GM21528 (cell line): Measurements from ENCODE around the gene PGS1.
"Not testable (repeated sequence)": the region's sequence is repeated elsewhere in the genome, so short reads cannot be mapped to it uniquely, and the experiment has no call there.

Experiments used
- ATAC-seq: cut with Tn5 transposase; IDR thresholded peaks from one replicate; pipeline ENCODE4 v1.9.1; 2021; ENCODE audit warnings: mild to moderate bottlenecking, moderate library complexity; ENCODE audit not compliant: unreplicated experiment, low FRiP score

PGS1 gene

GRCh38 chr17:78378225-78379130 lies at the start of gene PGS1:
PGS1 (plus strand) TSS chr17:78378649; CDS start chr17:78378666, 17 bp downstream.
- ATAC-seq = peak; percentile 56

GRCh38 chr17:78329263-78330059 lies 49.0 kb upstream of the PGS1 start:
- no peak for ATAC-seq

- ATAC-seq = no peak
Observed at GRCh38 chr17:78330570-78331224, 47.8 kb upstream of the PGS1 start.

GRCh38 chr17:78331355-78331754 lies 47.1 kb upstream of the PGS1 start:
- ATAC-seq = not testable (repeated sequence)

GRCh38 chr17:78332991-78333390 lies 45.5 kb upstream of the PGS1 start:
- ATAC-seq = no peak

GRCh38 chr17:78335209-78335608 lies 43.2 kb upstream of the PGS1 start:
- no peak for ATAC-seq

- peak; percentile 55 for ATAC-seq
Observed at GRCh38 chr17:78337244-78338109, 41.0 kb upstream of the PGS1 start.

- ATAC-seq = no peak
Observed at GRCh38 chr17:78338486-78339259, 39.8 kb upstream of the PGS1 start.

- ATAC-seq = no peak
Observed at GRCh38 chr17:78340183-78340955, 38.1 kb upstream of the PGS1 start.

- no peak for ATAC-seq
Observed at GRCh38 chr17:78341559-78342448, 36.6 kb upstream of the PGS1 start.

- no peak for ATAC-seq
Observed at GRCh38 chr17:78342449-78343186, 35.8 kb upstream of the PGS1 start.

- ATAC-seq = no peak
Observed at GRCh38 chr17:78343187-78343542, 35.3 kb upstream of the PGS1 start.

- no peak for ATAC-seq
Observed at GRCh38 chr17:78343543-78344201, 34.8 kb upstream of the PGS1 start.

GRCh38 chr17:78344666-78345065 lies 33.8 kb upstream of the PGS1 start:
- ATAC-seq = no peak

GRCh38 chr17:78345172-78345571 lies 33.3 kb upstream of the PGS1 start:
- ATAC-seq = no peak

- no peak for ATAC-seq
Observed at GRCh38 chr17:78345791-78346494, 32.5 kb upstream of the PGS1 start.
